ENCODE measurements around the gene MAGEA6.

Gene MAGEA6

DNA sequence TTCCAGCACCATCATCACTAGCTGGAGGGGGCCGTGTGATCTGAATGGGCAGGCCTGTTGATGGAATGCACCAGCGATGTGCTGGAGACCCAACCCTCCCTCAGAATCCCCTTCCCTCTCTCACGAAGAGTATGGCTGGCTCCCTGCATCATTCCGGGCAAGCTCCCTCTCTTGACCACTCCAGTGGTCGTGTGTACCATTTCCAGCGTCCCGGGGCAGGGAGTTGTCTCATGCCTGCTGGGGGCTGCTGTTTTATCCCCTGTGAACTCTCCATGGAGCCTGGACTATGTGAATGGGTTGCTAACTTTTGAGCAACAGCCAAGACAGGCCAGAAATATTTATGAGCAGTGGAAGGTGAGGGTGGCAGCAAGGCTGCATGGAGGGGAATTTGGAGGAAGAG lies 44.1 kb downstream of the MAGEA6 start:
- no peak overlapping the region for H3K4me3 ChIP-seq (replicated peaks; ENCODE audit: low read depth, low read length)
- H3K36me3 ChIP-seq (ENCODE audit: control insufficient read depth, insufficient read depth, low read length) = no peaks in the 10 kb centered on the region
- no peaks in the 10 kb centered on the region for H3K27me3 ChIP-seq (replicated peaks; ENCODE audit: control insufficient read depth, insufficient read depth, low read length)
- TF ChIP-seq, protein P1, sequence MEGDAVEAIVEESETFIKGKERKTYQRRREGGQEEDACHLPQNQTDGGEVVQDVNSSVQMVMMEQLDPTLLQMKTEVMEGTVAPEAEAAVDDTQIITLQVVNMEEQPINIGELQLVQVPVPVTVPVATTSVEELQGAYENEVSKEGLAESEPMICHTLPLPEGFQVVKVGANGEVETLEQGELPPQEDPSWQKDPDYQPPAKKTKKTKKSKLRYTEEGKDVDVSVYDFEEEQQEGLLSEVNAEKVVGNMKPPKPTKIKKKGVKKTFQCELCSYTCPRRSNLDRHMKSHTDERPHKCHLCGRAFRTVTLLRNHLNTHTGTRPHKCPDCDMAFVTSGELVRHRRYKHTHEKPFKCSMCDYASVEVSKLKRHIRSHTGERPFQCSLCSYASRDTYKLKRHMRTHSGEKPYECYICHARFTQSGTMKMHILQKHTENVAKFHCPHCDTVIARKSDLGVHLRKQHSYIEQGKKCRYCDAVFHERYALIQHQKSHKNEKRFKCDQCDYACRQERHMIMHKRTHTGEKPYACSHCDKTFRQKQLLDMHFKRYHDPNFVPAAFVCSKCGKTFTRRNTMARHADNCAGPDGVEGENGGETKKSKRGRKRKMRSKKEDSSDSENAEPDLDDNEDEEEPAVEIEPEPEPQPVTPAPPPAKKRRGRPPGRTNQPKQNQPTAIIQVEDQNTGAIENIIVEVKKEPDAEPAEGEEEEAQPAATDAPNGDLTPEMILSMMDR (IDR thresholded peaks at IDR 0.05; ENCODE audit: insufficient read depth, low read length, poor library complexity, severe bottlenecking) = no peak
- no peak for DNase-seq (ENCODE audit: extremely low read depth, insufficient read length)
